ENCODE results near the gene AKR1C3. TPM values are rescaled to one million over a fixed set of nuclear protein-coding genes. Genes with fewer than 3 reads are reported as not detected.
A peak's percentile ranks its signal among the peaks of the same experiment; 100 is the strongest.
"Not testable (repeated sequence)": the region's sequence is repeated elsewhere in the genome, so short reads cannot be mapped to it uniquely, and the experiment has no call there.

The AKR1C3 gene
- total RNA-seq, 1 donor from 2014 or later, result 1.2 TPM

DNA sequence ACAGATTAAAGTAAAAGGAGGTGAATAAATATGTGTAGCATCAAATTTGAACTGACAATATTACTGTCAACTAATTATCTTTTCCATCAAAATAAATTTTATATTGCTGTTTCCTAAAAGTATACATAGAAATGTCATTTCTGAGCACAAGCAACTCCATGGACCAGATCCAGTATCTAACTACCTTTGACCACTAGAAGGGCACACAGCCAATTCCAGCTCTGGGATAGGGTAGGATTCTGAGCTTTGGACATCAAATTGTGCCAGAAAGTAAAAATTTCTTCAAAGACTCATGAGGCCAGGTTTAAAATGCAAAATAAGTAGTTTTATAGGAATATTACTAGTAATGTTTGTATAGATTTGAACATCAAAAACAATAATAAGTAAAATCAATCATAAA lies 29.7 kb downstream of the AKR1C3 start:
- no peaks in the 10 kb centered on the region for H3K36me3 ChIP-seq (ENCODE audit: control insufficient read depth, insufficient read depth, low read length)
- no peak for TF ChIP-seq CTCF (IDR thresholded peaks at IDR 0.05; ENCODE audit: insufficient read depth, low read length, poor library complexity, severe bottlenecking)
- no peaks in the 10 kb centered on the region for H3K27me3 ChIP-seq (ENCODE audit: control insufficient read depth, insufficient read depth, low read length)
- DNase-seq (ENCODE audit: low read depth), result no peak
- no peak overlapping the region for H3K4me3 ChIP-seq (ENCODE audit: low read depth, low read length)

GRCh38 chr10:5125315-5126044 lies 31.3 kb downstream of the AKR1C3 start:
- Histone ChIP-seq H3K4me3 (ENCODE audit: low read depth, low read length) (no peak overlapping the region), H3K27me3 (ENCODE audit: control insufficient read depth, insufficient read depth, low read length) (no peaks in the 10 kb centered on the region), H3K36me3 (ENCODE audit: control insufficient read depth, insufficient read depth, low read length) (no peaks in the 10 kb centered on the region)
- no peak for TF ChIP-seq CTCF (IDR thresholded peaks at IDR 0.05; ENCODE audit: insufficient read depth, low read length, poor library complexity, severe bottlenecking)
- DNase-seq (ENCODE audit: low read depth), result no peak

GRCh38 chr10:5135581-5135980 lies 41.4 kb downstream of the AKR1C3 start:
- no peak for TF ChIP-seq CTCF (IDR thresholded peaks at IDR 0.05; ENCODE audit: insufficient read depth, low read length, poor library complexity, severe bottlenecking)
- no peak for DNase-seq (ENCODE audit: low read depth)
- Histone ChIP-seq H3K4me3 (ENCODE audit: low read depth, low read length) (no peak overlapping the region), H3K36me3 (ENCODE audit: control insufficient read depth, insufficient read depth, low read length) (no peaks in the 10 kb centered on the region), H3K27me3 (ENCODE audit: control insufficient read depth, insufficient read depth, low read length) (no peaks in the 10 kb centered on the region)

- no peaks in the 10 kb centered on the region for H3K27me3 ChIP-seq (ENCODE audit: control insufficient read depth, insufficient read depth, low read length)
- no peak for DNase-seq (ENCODE audit: low read depth)
- H3K36me3 ChIP-seq (ENCODE audit: control insufficient read depth, insufficient read depth, low read length), result no peaks in the 10 kb centered on the region
- TF ChIP-seq CTCF (IDR thresholded peaks at IDR 0.05; ENCODE audit: insufficient read depth, low read length, poor library complexity, severe bottlenecking), result no peak
- H3K4me3 ChIP-seq (ENCODE audit: low read depth, low read length), result no peak overlapping the region
Observed at GRCh38 chr10:5136468-5137087, 42.4 kb downstream of the AKR1C3 start.

- H3K27me3 ChIP-seq (ENCODE audit: control insufficient read depth, insufficient read depth, low read length); H3K4me3 ChIP-seq (ENCODE audit: low read depth, low read length); H3K36me3 ChIP-seq (ENCODE audit: control insufficient read depth, insufficient read depth, low read length); DNase-seq (ENCODE audit: low read depth): not testable (repeated sequence)
Observed at GRCh38 chr10:5137699-5138098, 43.5 kb downstream of the AKR1C3 start.

- TF ChIP-seq CTCF (IDR thresholded peaks at IDR 0.05; ENCODE audit: insufficient read depth, low read length, poor library complexity, severe bottlenecking), result no peak
- DNase-seq (ENCODE audit: low read depth), result peak; percentile 39
- H3K36me3 ChIP-seq (ENCODE audit: control insufficient read depth, insufficient read depth, low read length), result no peaks in the 10 kb centered on the region
Observed at GRCh38 chr10:5142199-5142598, 48.0 kb downstream of the AKR1C3 start.

More at GRCh38 chr10:5142199-5142598, 48.0 kb downstream of the AKR1C3 start:
- Histone ChIP-seq H3K4me3 (ENCODE audit: low read depth, low read length) (no peak overlapping the region), H3K27me3 (ENCODE audit: control insufficient read depth, insufficient read depth, low read length) (no peaks in the 10 kb centered on the region)

Data from kidney epithelial cell (primary cell).